ENCODE measurements around the gene IFTAP. TPM values are rescaled to one million over a fixed set of nuclear protein-coding genes. Genes with fewer than 3 reads are reported as not detected.

IFTAP gene
- total and polyA plus RNA-seq, 10 of the 15 experiments (the other 5 are each of a cell fraction or from before 2014, with no cell fraction given): 0.32 to 1.0 (median 0.63) TPM; not detected in 2

GRCh38 chr11:36695571-36695970 lies 101.3 kb downstream of the IFTAP start (continued):
- TF ChIP-seq, protein P1, sequence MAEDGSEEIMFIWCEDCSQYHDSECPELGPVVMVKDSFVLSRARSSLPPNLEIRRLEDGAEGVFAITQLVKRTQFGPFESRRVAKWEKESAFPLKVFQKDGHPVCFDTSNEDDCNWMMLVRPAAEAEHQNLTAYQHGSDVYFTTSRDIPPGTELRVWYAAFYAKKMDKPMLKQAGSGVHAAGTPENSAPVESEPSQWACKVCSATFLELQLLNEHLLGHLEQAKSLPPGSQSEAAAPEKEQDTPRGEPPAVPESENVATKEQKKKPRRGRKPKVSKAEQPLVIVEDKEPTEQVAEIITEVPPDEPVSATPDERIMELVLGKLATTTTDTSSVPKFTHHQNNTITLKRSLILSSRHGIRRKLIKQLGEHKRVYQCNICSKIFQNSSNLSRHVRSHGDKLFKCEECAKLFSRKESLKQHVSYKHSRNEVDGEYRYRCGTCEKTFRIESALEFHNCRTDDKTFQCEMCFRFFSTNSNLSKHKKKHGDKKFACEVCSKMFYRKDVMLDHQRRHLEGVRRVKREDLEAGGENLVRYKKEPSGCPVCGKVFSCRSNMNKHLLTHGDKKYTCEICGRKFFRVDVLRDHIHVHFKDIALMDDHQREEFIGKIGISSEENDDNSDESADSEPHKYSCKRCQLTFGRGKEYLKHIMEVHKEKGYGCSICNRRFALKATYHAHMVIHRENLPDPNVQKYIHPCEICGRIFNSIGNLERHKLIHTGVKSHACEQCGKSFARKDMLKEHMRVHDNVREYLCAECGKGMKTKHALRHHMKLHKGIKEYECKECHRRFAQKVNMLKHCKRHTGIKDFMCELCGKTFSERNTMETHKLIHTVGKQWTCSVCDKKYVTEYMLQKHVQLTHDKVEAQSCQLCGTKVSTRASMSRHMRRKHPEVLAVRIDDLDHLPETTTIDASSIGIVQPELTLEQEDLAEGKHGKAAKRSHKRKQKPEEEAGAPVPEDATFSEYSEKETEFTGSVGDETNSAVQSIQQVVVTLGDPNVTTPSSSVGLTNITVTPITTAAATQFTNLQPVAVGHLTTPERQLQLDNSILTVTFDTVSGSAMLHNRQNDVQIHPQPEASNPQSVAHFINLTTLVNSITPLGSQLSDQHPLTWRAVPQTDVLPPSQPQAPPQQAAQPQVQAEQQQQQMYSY (CRISPR knock-in tag; IDR thresholded peaks at IDR 0.05): no peak
- TF ChIP-seq NFYB (IDR thresholded peaks at IDR 0.05; ENCODE audit: insufficient read depth, low read depth, low read length): no peak

DNA sequence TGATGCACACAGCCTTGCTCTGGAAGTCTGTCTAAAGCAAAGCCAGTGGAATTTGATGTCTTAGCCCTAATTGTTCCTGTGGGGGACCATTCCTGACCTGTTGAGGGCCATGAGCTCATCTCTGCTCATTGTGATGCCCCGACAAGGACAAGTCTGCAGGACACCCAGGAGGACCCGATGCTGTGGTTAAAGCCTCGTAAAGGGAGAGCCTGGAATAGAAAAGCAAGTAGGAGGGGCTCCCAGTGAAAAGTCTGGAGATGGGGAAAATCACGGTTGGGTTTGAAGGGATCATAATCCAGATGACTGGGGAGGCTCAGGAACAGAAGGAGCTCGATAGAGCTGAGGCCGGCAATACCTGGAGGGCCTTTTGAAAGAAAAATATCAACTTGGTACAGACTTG lies 102.2 kb downstream of the IFTAP start:
- 18% methylated on average over 6 of the region's 6 CpGs for WGBS (ENCODE audit: insufficient coverage, insufficient replicate concordance, low lambda C conversion rate, missing lambda C conversion rate)

More for the DNA sequence above, 102.2 kb downstream of the IFTAP start:
- no peak overlapping the region for H3K9ac ChIP-seq (ENCODE audit: control insufficient read depth, insufficient read depth, low read length)
- CTCF ChIA-PET: interaction anchor here (0.9 to 1.7 kb wide), 2 partner anchors 50 to 121 kb away, joined by 3 to 9 read pairs; no protein-coding TSS in a partner anchor
- peaks cover 0 to 3% of the 10 kb centered on the region in 2 experiments; a peak in 2 of 4 replicates for H3K27me3 ChIP-seq (replicated peaks in 1 of 2; ENCODE audit: control insufficient read depth in 2 of 2, insufficient read depth in 2 of 2, low read length in 1 of 2)
- H3K4me3 ChIP-seq: no peak overlapping the region
- no peaks in the 10 kb centered on the region for H3K9me3 ChIP-seq (replicated peaks; ENCODE audit: control insufficient read depth, insufficient read depth, low read length)
- BruUV-seq (replicated peaks): no TSS peak
- RAD21 ChIA-PET (ENCODE audit: unreplicated experiment): interaction anchor here (1.2 kb wide), 1 partner anchor 50 kb away, joined by 5 read pairs; no protein-coding TSS in a partner anchor
- no peak overlapping the region for H3K4me2 ChIP-seq (ENCODE audit: control insufficient read depth, insufficient read depth)
- H2AFZ ChIP-seq (ENCODE audit: control insufficient read depth, low read depth, low read length): no peak overlapping the region
- in situ Hi-C loops (cut with MboI): no loop called here
- ATAC-seq (no peak), DNase-seq (ENCODE audit: low read depth, low spot score) (no peak), FAIRE-seq (no peak)
- SMC1A ChIA-PET (ENCODE audit: uncharacterized antibody, unreplicated experiment): no interaction called here
- H3K4me1 ChIP-seq (ENCODE audit: control insufficient read depth, insufficient read depth, low read length): no peaks in the 10 kb centered on the region
- no peaks in the 10 kb centered on the region for H3K36me3 ChIP-seq (ENCODE audit: control insufficient read depth in 2 of 2, insufficient read depth in 2 of 2, low read length in 1 of 2)
- H3K79me2 ChIP-seq (ENCODE audit: control insufficient read depth, insufficient read depth, low read length): no peaks in the 10 kb centered on the region
- no peak for TF ChIP-seq NR2F1 (conservative IDR thresholded peaks at IDR 0.05)
- no peak for TF ChIP-seq POLR2AphosphoS5 (IDR thresholded peaks at IDR 0.05; ENCODE audit: low read length)
- TF ChIP-seq CREM (IDR thresholded peaks at IDR 0.05; ENCODE audit: low read depth): no peak
- TF ChIP-seq RCOR1 (conservative IDR thresholded peaks at IDR 0.05; ENCODE audit: low read depth, low read length): no peak
- no peak for TF ChIP-seq NFYA (IDR thresholded peaks at IDR 0.05; ENCODE audit: borderline replicate concordance, low read depth, low read length)
- no peak for TF ChIP-seq HSF1 (IDR thresholded peaks at IDR 0.05; ENCODE audit: low read depth, low read length)
- TF ChIP-seq, protein P2, sequence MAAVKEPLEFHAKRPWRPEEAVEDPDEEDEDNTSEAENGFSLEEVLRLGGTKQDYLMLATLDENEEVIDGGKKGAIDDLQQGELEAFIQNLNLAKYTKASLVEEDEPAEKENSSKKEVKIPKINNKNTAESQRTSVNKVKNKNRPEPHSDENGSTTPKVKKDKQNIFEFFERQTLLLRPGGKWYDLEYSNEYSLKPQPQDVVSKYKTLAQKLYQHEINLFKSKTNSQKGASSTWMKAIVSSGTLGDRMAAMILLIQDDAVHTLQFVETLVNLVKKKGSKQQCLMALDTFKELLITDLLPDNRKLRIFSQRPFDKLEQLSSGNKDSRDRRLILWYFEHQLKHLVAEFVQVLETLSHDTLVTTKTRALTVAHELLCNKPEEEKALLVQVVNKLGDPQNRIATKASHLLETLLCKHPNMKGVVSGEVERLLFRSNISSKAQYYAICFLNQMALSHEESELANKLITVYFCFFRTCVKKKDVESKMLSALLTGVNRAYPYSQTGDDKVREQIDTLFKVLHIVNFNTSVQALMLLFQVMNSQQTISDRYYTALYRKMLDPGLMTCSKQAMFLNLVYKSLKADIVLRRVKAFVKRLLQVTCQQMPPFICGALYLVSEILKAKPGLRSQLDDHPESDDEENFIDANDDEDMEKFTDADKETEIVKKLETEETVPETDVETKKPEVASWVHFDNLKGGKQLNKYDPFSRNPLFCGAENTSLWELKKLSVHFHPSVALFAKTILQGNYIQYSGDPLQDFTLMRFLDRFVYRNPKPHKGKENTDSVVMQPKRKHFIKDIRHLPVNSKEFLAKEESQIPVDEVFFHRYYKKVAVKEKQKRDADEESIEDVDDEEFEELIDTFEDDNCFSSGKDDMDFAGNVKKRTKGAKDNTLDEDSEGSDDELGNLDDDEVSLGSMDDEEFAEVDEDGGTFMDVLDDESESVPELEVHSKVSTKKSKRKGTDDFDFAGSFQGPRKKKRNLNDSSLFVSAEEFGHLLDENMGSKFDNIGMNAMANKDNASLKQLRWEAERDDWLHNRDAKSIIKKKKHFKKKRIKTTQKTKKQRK (IDR thresholded peaks at IDR 0.05; ENCODE audit: low read depth, low read length): no peak
- no peak for TF ChIP-seq IKZF2 (IDR thresholded peaks at IDR 0.05)
- no peak for TF ChIP-seq CREB1 (IDR thresholded peaks at IDR 0.05; ENCODE audit: low read depth)
- intact Hi-C loops (cut with micrococcal nuclease; ENCODE audit: unreplicated experiment): no loop called here
- POLR2A ChIA-PET: no interaction called here
- H3K27ac ChIP-seq (ENCODE audit: control insufficient read depth, insufficient read depth): no peak overlapping the region
- H4K20me1 ChIP-seq (ENCODE audit: control insufficient read depth, insufficient read depth): no peaks in the 10 kb centered on the region
